Measurements from ENCODE around the gene GRIK4. TPM values are rescaled to one million over a fixed set of nuclear protein-coding genes. Genes with fewer than 3 reads are reported as not detected.

GRIK4 gene
- polyA plus RNA-seq, 1 of the 3 experiments (the other 2 are of a cell fraction) = 0.03 TPM

DNA sequence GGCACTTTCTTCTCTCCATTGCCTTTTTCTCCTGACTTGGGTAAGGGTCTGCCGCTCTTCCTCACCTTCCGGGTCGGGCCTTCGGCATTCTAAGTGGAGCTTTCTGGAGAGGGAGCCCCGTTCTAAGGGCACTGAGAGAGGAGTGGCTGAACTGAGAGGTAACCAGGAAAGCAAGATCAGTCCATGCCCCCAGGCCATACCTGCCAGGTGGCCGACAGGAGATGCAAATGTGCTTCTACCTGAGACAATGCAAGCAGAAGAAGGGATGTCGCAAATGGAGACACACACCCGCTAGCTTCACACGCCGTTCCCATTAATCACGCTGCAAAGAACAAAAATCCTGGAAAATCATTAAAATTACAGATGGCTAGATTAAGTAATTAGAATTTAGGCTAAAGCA lies 356.0 kb downstream of the GRIK4 start (continued):
- TF ChIP-seq TEAD4 (IDR thresholded peaks at IDR 0.05; ENCODE audit: borderline replicate concordance, insufficient read depth) = no peak
- no peak for TF ChIP-seq MEF2A (IDR thresholded peaks at IDR 0.05; ENCODE audit: borderline replicate concordance, low read depth)
- TF ChIP-seq, protein P1, sequence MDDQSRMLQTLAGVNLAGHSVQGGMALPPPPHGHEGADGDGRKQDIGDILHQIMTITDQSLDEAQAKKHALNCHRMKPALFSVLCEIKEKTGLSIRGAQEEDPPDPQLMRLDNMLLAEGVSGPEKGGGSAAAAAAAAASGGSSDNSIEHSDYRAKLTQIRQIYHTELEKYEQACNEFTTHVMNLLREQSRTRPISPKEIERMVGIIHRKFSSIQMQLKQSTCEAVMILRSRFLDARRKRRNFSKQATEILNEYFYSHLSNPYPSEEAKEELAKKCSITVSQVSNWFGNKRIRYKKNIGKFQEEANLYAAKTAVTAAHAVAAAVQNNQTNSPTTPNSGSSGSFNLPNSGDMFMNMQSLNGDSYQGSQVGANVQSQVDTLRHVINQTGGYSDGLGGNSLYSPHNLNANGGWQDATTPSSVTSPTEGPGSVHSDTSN (IDR thresholded peaks at IDR 0.05) = no peak
- TF ChIP-seq POLR2AphosphoS5 (IDR thresholded peaks at IDR 0.05; ENCODE audit: low read depth, low read length) = no peak
- no peak for TF ChIP-seq NFIC (IDR thresholded peaks at IDR 0.05; ENCODE audit: borderline replicate concordance)
- no peak for TF ChIP-seq RCOR1 (IDR thresholded peaks at IDR 0.05; ENCODE audit: low read length)
- no peak for TF ChIP-seq TAF1 (IDR thresholded peaks at IDR 0.05; ENCODE audit: borderline replicate concordance, low read depth, low read length)
- TF ChIP-seq YY1 (IDR thresholded peaks at IDR 0.05; ENCODE audit: low read depth) = no peak
- TF ChIP-seq ELF1 (IDR thresholded peaks at IDR 0.05) = no peak
- TF ChIP-seq FOXJ3 (CRISPR knock-in tag; IDR thresholded peaks at IDR 0.05) = no peak

DNA sequence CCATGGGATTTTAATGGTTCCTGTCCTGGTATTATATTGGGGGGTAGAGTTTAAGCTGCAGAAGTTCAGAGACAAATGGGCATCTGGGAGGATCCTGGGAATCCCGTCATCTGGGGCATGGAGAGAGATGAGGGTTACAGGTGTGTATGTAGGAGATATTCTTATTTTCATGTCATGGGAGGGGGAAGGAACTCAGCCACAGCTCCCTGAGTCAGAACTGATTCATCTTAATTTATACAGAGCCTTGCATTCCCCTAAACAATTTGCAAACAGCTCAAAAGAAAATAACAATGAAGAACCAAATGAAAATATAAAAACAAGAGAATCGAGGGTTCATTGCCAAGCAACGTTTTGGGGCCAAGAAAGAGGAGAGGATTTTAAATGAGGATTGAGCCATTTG lies 356.4 kb downstream of the GRIK4 start:
- no peaks in the 10 kb centered on the region for H3F3A ChIP-seq (replicated peaks; ENCODE audit: insufficient read depth)
- H3K79me2 ChIP-seq (ENCODE audit: insufficient read depth) = no peaks in the 10 kb centered on the region
- no peaks in the 10 kb centered on the region for H3K9me3 ChIP-seq
- H3K36me3 ChIP-seq (replicated peaks in 1 of 2; ENCODE audit: control insufficient read depth in 1 of 2, insufficient read depth in 2 of 2, low read length in 1 of 2) = no peaks in the 10 kb centered on the region
- no peak overlapping the region for H3K9ac ChIP-seq
- no peaks in the 10 kb centered on the region for H3K9me2 ChIP-seq
- H3K27ac ChIP-seq (ENCODE audit: low read depth in 2 of 2, low read length in 1 of 2) = no peak overlapping the region
- no peaks in the 10 kb centered on the region for H3K27me3 ChIP-seq (ENCODE audit: insufficient read depth)
- peaks cover 0 to 7% of the 10 kb centered on the region in 2 experiments; a peak in 1 of 4 replicates for H3K4me1 ChIP-seq (ENCODE audit: control insufficient read depth in 1 of 2, insufficient read depth in 2 of 2, low read depth in 1 of 2, low read length in 1 of 2)
- no peak for DNase-seq
- ChIA-PET CTCF (interaction anchor here (1.2 to 1.3 kb wide), 3 partner anchors 9 to 357 kb away, joined by 4 to 5 read pairs (median 4); no protein-coding TSS in a partner anchor), POLR2A (no interaction called here)
- no peaks in the 10 kb centered on the region for H4K20me1 ChIP-seq (ENCODE audit: insufficient read depth)
- H3K4me2 ChIP-seq = no peak overlapping the region
- no peak for TF ChIP-seq RAD21 (IDR thresholded peaks at IDR 0.05; ENCODE audit: low read length)
- TF ChIP-seq, protein P2, sequence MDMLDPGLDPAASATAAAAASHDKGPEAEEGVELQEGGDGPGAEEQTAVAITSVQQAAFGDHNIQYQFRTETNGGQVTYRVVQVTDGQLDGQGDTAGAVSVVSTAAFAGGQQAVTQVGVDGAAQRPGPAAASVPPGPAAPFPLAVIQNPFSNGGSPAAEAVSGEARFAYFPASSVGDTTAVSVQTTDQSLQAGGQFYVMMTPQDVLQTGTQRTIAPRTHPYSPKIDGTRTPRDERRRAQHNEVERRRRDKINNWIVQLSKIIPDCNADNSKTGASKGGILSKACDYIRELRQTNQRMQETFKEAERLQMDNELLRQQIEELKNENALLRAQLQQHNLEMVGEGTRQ (IDR thresholded peaks at IDR 0.05; ENCODE audit: borderline replicate concordance, low read depth, low read length) = no peak
- TF ChIP-seq FOXJ3 (CRISPR knock-in tag; IDR thresholded peaks at IDR 0.05) = no peak
- TF ChIP-seq, protein P3, sequence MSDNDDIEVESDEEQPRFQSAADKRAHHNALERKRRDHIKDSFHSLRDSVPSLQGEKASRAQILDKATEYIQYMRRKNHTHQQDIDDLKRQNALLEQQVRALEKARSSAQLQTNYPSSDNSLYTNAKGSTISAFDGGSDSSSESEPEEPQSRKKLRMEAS (IDR thresholded peaks at IDR 0.05; ENCODE audit: low read depth) = no peak
- no peak for TF ChIP-seq RCOR1 (IDR thresholded peaks at IDR 0.05; ENCODE audit: low read length)
- TF ChIP-seq TAF1 (IDR thresholded peaks at IDR 0.05; ENCODE audit: borderline replicate concordance, low read depth, low read length) = no peak
- no peak for TF ChIP-seq NFIC (IDR thresholded peaks at IDR 0.05; ENCODE audit: borderline replicate concordance)
- TF ChIP-seq NRF1 (IDR thresholded peaks at IDR 0.05; ENCODE audit: low read depth, low read length) = no peak
- TF ChIP-seq GABPA (IDR thresholded peaks at IDR 0.05; ENCODE audit: low read depth) = no peak
- TF ChIP-seq ELF1 (IDR thresholded peaks at IDR 0.05) = no peak
- no peak for TF ChIP-seq TEAD4 (IDR thresholded peaks at IDR 0.05; ENCODE audit: borderline replicate concordance, insufficient read depth)
- TF ChIP-seq YY1 (IDR thresholded peaks at IDR 0.05; ENCODE audit: low read depth) = no peak
- TF ChIP-seq SMC3 (IDR thresholded peaks at IDR 0.05; ENCODE audit: low read depth, low read length) = no peak
- no peak overlapping the region for H3K4me3 ChIP-seq (ENCODE audit: low read depth in 2 of 2, low read length in 1 of 2)
- 9% methylated on average over 3 of the region's 3 CpGs for WGBS (ENCODE audit: low lambda C conversion rate)
- H2AFZ ChIP-seq (ENCODE audit: low read depth) = no peak overlapping the region

Measured in SK-N-SH (cell line).